NCI-H2029 (cell line): ENCODE results near the gene ZBTB7C.

Experiments used
- DNase-seq: peaks from one replicate; lab custom pipeline; 2025; lab: John Stamatoyannopoulos, UW

Gene ZBTB7C

DNA sequence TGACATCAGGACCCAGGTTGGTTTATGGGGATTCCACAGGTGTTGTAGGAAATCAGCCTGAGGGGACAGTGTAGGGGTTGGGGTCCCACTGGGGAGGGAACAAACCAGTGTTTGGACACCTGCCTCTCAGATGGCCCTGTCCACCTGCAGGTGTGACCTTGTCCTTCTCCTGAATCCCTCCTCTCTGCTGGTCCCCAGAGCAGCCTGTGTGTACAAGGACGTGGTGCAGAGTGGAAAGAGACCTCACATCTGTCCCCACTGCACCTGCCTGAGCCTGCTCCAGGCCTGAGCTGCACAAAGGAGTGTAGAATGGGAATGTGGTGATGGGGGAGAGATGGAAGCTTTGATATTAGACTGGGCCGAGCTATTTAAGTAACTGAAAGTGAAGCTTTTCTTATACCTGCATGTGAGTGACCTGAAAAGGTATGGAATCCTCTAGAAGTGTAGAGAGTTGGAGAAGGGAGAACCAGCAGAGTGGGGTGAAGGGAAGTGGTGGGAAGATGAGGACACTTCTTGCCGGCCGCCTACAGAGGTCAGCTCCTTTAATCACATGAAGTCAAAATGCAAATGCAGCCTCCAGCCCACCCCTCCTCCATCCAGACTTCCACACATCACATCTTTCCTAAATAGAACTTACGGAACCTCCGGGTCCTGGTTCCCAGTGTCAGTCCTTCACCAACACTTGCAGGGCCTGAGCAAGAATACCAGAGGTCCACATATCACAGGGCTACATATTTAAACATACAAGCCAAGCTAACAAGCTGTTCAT, 389.4 kb downstream of the ZBTB7C start:
- no peak for DNase-seq

DNA sequence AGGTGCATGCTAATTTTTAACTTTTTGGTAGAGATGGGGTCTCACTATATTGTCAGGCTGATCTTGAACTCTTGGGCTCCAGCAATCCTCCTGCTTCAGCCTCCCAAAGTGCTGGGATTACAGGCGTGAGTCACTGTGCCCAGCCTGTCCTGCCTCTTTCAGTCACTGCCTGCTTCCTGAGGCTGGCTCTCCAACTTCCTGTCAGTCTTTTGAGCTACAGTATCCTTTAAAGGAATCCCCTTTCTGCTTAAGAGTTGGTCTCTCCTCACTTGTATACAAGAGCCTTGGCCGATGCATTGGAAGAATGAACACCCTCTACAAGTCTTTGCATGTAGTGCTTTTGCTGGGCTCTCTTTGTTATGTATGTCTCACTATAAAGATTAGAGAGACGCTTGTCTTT, 390.3 kb downstream of the ZBTB7C start:
- DNase-seq, result no peak

DNA sequence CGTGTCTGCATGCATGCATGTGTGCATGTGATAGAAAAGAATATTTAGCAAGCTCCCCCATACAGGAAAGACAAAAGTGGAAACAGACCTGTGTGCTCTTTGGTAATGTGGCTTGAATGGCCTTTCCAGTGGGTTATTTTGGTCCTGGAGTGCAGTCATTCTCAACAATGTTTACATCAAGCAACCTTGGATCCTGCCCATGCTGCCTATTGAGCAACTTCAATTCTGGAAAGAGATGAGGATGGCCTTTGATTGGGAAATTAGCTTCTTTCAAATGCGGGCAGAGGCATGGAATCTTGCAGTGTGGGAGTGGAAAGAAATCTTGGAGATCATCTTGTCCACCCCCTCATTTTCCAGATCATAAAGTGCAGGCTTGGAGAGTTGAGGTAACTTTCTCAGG, 391.5 kb downstream of the ZBTB7C start:
- no peak for DNase-seq

DNA sequence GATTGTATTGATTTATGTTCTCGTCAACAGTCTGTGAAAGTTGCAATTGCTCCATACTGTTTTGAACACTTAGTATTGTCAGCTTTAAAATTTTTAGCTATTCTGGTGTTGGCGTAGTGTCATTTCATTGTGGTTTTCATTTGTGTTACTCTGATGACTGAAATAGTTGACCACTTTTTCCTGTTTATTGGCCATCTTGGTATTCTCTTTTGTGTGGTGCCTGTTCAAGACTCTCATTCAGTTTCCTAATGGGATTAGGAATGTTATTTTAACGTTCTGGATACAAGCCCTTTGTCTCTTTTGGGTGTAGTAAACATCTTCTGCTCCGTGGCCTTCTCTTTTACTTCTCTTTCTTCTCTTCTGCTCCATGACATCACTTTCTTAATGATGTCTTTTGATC, 396.0 kb downstream of the ZBTB7C start:
- no peak for DNase-seq

DNA sequence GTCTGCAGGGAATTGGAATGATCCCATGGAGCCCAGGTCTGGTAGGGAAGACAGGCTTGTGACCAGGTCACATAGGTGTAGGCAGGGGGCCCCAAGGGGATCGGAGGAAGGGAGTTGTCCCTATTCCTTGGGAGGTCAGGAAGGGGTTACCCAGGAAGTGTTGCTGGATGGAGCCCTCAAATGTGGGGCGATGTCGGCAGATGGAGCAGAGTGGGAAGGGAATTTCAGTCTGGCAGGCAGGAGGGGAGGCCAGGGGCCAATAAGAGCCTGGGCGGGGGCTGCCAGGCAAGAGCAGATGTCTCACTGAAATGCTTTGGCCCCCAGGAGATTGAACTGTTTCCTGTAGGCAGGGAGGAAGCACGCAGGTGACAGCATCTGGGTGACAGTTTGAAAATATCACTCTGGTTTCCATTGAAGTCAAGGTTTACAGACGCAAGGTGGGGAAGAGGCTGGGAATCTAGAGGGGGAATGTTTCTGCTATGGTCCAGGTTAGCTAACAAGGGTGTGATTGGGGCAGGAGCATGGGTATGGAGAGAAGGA, 397.2 kb downstream of the ZBTB7C start:
- DNase-seq, result no peak

DNA sequence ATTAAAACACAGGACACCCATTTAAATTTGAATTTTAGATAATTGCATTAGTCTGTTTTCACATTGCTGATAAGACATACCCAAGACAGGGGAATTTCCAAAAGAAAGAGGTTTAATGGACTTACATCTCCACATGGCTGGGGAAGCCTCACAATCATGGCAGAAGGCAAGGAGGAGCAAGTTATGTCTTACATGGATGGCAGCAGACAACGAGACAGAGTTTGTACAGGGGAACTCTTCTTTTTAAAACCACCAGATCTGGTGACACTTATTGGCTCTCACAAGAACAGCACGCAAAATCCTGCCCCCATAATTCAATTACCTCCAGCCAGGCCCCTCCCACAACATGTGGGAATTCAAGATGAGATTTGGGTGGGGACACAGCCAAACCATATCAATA, 398.9 kb downstream of the ZBTB7C start:
- no peak for DNase-seq

DNA sequence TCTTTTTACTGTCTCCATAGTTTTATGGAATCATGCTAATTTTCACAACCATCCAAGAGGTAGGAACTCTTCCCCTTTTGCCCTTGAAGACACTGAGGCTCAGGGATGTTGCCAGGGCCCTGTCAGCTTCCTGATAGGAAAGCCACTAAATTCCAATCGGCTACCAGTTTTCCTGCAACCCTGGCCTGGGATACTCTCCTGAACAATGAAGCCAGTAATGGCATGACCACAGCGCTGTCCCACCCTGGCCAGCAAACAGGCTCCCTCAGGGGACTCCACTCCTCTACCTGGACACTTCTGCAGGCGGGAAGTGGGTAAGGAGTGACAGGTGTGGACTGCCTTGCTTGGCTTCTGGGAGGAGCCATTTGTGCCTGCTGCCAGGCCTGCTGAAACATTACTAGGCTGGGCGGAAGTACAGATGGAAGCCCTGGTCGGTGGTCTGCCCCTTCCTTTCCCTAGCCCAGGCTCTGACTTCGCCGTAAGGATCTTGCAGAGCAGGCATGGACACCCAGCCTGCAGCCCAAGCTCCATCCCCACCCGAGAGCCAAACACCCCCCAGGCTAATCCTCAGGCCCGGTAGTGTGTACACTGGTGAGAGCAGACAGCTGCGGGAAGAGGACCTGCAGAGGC, 400.0 kb downstream of the ZBTB7C start:
- no peak for DNase-seq

DNA sequence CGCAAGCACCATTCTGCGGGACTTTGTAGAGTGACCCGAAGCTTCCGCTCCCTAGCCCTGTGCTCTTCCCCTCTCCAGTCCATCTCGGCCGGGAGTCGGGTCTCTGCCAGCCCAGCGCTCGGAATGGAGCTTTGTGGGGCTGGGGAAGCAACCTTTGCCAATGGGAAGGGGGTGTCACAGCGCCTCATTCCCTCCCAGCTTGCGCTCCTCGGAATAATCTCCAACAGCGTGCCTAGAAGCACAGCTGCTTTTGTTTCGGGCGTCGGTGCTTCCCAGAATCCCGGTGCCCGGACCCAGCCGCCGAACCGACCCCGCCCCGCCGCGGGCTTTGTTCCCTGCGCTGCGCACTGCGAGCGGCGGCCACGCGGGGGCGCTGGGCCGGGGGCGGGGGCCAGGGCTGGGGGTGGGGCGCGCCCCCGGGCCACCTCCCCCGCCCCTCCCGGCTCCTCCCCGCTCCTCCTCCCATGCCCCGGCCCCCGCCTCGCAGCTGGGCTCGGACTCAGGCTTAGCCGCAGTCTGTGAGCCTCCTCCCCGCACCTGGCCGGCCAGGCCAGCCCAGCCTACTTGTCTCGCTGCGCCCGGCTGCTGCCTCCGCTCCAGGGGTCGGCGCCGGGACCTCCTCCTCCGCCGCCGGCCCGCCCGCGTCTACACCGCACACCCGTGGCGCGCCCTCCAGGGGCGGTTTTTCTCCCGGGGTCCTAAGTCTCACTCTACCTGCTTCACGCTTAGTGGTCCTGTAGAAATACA, 401.1 kb downstream of the ZBTB7C start:
- peak; percentile 32 for DNase-seq

DNA sequence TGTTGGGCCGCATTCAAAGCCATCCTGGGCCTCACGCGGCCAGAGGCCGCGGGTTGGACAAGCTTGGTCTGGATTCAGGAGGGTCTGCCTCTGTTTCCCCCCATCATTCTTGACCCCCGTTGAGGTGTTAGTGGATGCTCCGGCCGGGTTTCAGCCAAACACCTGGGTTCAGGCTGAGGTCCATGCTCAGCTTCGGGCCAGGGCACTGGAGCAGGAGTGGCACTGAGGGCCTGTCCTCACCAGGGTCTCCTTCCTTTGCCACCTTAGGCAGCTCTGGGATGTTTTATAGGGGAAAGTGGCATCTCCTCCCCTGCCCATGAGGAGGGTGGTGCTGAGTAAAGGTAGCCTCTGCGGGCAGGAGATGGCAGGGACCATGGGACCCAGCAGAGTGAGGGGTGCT, 401.8 kb downstream of the ZBTB7C start:
- DNase-seq, result no peak

DNA sequence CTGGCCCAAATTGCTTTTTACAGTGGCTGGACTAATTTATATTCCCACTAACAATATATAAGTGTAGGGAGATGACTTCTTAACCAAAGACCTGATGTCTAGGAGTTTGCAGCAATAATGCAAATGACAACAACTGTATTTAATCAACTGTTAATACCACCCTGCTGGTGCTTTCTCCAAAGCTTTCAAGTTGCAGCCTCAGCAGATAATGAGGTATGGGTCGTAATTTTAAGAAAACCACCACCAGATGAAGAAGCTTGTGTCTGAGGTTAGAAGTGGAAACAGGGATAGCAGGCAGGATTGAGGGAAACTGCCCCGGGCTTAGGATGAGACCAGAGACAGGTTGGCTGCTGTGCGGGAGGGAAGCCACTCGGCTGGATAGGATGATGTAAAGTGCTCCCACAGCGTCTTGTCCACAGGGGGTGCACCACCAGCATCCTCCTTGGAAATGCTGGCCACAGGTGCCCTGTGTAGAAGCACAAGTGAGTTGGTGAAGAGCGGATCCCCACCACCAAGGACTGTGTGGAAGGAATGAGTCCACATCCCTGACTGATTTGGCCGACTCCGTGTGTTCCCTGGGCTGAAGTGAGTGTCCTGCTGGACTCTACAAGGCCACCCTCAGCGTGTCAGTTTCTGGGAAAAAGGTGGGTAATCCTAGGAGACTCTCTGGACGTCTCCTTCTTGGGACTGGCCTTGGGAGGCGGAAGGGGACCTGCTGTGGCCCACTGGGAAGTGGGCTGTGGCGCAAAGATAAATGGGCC, 402.6 kb downstream of the ZBTB7C start:
- no peak for DNase-seq

DNA sequence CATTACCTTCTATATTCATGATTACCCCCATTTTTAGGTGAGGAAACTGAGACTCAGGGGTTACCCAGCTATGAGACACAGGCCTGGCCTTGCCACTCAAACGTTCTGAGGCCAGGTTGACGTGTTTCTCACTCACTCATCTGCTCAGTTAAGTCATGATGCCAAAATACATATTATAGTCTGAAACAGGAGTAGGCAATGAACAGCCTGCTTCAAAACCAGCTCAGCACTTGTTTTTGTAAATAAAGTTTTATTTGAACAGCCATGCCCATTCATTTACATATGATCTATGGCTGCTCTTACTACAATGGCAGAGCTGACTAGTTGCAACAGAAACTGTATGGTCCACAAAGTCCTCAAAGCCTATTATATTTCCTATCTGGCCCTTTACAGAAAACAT, 404.6 kb downstream of the ZBTB7C start:
- DNase-seq, result peak; percentile 58

DNA sequence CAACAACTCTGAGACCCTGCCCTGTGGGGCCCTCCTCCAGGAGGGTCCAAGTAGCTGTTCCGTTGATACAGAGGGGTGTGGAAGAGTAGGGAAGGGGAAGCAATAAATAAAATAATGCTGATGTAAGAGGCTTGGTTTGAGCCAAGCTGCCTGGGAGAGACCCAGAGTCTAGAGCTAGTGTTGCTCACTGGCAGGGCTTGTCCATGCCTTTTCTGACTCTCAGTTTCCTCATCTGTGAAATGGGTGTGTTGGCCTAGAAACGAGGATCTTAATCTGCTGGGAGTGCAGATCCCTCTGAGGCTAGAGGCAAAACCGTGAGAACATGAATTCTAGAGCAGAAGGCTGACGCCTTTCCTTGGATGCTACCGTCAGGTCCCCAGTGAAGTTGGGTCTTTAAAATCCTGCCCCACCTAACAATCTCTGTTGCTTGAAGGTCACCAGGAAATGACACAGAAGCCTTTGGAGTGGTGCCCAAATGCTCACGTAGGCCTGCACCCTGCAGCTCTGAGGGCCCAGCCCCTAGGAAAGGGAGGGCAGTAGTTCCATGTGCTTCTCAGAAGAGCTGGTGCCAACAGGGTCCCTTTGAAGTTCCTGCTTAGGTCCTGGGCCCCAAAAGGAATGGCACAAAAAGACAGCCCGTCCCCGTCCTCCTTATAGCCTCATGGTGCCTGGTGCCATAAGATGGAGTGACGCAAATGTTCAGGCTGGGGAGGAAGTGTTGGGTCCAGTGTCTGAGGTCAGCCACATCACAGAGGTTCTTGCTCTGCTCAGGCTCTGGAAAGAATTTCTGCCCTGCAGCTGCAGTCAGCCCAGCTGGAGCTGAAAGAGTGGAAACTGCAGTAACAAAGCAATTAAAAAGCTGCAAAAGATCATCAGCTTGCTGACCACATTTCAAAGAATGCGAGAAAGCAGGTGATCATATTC, 405.5 kb downstream of the ZBTB7C start:
- peak; percentile 39 for DNase-seq

DNA sequence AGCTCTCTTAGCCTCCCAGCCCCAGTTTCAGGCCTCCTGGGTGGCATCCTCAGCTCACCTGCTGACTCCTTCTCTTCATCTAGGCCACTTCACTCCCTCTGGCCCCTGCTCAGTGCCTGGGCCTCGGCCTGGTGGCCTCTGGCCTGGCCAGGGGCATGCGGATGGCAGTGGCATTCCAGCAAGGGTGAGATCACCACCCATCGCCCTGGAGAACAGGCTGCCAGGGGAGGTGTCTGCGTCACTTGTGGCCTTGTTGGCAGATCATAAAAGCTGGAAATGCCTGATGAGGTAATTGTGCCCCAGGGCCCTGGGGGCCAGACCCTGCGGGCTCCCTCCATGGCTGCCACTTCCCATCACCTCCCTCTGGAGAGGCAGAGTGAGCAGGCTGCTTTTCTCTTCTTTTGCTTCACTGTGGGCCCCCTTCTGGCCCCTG, 406.2 kb downstream of the ZBTB7C start:
- DNase-seq, result peak; percentile 32

DNA sequence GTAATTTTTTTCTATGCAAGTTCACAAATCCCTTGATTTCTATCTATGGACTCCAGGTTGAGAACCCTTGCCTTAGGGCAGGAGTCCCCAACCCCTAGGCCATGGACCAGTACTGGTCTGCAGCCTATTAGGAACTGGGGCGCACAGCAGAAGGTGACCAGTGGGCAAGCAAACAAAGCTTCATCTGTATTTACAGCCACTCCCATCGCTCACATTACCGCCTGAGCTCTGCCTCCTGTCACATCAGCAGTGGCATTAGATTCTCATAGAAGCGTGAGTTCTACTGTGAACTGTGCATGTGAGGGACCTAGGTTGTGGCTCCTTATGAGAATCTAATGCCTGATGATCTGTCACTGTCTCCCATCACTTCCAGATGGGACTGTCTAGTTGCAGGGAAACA, 408.5 kb downstream of the ZBTB7C start:
- DNase-seq, result no peak

DNA sequence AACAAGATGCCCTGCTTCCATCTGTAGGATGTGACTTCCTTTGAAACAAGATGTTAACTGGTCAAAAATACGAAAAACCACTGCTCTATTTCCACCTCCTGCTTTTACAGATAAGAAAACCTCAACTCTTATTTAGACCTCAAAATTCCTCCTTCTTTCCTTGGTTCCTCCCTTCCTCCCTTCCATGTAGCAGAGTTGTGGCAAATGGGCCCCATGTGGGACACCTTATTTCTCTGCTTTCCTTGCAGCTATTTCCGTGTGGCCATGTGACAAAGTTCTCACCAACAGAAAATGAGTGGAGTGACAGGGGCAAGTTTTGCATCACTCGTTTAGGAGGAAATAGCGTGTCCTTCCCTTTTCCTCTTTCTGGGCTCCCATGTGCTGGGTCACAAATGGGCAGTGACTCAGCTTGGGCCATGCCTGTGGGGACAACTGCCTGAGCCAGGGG, 409.4 kb downstream of the ZBTB7C start:
- DNase-seq, result no peak

DNA sequence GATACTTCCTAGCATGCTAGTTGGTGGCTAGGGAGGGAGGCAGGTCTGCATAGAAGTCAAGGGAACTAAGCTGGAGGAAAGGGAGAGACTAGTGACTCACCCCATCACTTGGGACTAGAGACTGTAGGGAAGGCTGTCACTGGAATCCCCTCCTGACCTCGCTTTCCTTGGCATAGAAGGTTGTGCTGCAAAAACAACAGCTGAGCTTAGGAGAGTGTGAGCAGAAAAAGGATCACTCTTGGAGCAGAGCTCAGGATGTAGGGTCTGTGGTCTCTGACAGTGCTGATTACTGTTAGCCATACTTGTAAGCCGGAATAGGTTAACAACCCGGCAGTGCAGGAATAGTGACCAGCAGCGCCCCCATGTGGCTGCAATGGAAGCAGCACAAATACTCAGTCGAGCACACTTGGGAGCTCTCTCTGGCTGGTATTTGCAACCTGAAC, 411.8 kb downstream of the ZBTB7C start:
- DNase-seq, result no peak

DNA sequence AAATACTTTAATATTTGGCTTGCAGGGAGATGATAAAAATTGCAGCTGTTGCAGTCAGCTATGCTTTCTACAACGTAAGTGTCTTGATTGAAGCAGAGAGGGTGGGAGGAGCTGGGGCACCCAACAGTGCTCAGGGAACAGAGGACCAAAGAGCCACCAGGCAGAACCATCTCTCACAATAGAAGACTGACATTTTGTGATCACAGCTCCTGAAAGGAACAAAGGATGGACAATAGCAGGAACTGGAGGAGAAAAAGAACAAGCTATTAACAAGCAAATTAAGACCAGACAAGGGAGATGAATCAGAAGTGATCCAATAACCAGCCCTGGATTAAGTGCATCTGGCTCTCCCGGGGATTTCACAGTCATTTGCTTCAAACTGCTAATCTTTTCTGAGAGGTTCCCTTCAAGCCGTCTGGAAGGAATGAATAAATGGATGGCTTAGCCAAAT, 413.1 kb downstream of the ZBTB7C start:
- DNase-seq, result no peak

DNA sequence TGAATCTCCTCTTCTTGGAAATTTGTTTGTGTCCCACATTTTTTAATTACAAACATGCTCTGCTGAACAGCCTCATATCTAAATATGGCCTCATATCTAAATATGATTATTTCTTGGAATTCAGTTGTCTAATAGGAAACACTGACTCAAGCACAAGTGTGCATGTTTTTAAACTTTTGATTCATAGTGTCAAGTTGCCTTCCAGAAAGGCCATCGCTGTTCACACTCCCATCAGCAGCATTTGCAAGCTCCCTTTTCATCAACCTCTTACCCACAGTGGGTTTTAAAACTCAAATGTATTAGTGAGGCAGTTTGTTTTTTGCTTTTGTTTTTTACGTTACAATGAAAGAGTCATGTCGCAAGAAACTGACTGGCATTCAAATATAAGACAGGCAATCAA, 413.5 kb downstream of the ZBTB7C start:
- DNase-seq, result no peak

DNA sequence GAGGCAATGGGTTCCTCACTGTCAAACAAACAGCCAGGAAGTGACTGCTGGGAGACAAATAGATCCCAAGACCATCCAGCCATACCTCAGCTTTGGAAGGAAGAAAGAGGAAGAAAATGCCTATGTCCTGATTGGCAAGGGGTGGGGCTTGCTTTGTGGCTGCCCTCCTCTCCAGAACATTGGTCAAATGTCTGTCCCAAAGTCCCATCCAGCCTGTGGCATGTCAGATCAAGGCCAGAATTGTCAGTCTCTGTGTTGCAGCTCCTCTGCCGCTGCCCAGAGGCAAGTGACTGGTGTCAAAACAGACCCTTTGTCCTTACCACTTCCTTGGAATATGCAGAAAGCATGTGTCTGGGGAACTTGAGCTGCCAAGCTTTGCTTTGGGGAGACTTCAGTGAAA, 415.8 kb downstream of the ZBTB7C start:
- no peak for DNase-seq

DNA sequence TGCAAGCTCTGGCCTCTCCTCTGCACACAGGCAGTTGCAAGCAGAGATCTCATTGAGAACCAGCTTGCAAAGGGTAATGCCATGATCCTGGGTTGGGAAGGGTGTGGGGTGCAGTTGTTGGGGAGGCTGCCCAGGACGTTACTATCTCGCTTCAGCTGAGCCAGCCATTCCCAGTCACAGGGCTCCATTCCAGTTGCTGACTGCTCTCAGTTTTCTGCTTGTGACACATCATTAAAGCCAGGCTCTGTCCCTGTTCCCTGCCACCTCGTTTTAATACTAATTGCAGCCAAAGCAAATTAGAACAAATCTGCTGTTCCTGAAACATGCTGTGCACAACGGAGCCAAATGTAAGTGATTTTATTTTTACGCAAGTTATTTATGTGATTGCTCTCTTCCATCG, 416.2 kb downstream of the ZBTB7C start:
- DNase-seq, result no peak

DNA sequence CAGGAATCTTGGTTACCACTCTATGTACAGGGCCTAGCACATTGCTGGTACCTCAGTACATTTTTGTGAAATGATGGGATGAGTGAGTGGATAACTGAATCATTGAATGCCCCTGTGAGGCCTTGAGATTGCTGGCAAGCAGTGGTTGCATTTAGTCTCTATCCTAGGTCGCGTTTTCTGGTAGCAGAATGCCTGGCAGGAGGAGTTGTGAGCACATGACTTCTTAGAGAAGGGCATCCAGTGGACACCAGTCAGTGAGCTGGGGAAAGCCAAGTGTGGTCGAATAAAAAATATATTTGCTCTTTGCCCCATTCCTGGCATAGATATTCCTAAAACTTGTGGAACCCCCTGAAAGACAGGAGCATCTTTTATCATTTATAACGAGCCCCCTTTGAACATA, 416.9 kb downstream of the ZBTB7C start:
- no peak for DNase-seq
